GM23338 (cell line): Measurements from ENCODE around the gene C12orf42. TPM values are rescaled to one million over a fixed set of nuclear protein-coding genes. Genes with fewer than 3 reads are reported as not detected.

ENCODE experiments used
- ATAC-seq: fragments of 200-7000 bp; cut with Tn5 transposase; 3 replicates; pipeline ENCODE4 v1.9.1; 2020
- DNase-seq: peaks from one replicate; pipeline ENCODE4 v3.0.0-alpha.2; 2015; ENCODE audit warnings: low spot score
- H2AFZ ChIP-seq: fragments of 200-600 bp; sonication (generic); 2 replicates; pipeline ENCODE4 v1.8.0; 2016; ENCODE audit warnings: antibody characterized with exemption, mild to moderate bottlenecking, moderate library complexity
- H3F3A ChIP-seq: fragments of 200-600 bp; sonication (generic); replicated peaks from 2 replicates; pipeline ENCODE4 v1.8.0; 2017; ENCODE audit warnings: antibody characterized with exemption, mixed run types, low read depth
- H3K27ac ChIP-seq: fragments of 200-600 bp; sonication (generic); 2 replicates; pipeline ENCODE4 v1.6.1; 2016; ENCODE audit warnings: low read depth
- H3K27me3 ChIP-seq: fragments of 200-600 bp; sonication (generic); 2 replicates; pipeline ENCODE4 v1.8.0; 2016; ENCODE audit warnings: mild to moderate bottlenecking, mixed run types, moderate library complexity; ENCODE audit not compliant: insufficient read depth
- H3K36me3 ChIP-seq: fragments of 200-600 bp; sonication (generic); 2 replicates; pipeline ENCODE4 v1.8.0; 2016; ENCODE audit warnings: mild to moderate bottlenecking; ENCODE audit not compliant: insufficient read depth
- H3K4me1 ChIP-seq: fragments of 200-600 bp; sonication (generic); 2 replicates; pipeline ENCODE4 v1.8.0; 2016; ENCODE audit warnings: mild to moderate bottlenecking, moderate library complexity; ENCODE audit not compliant: insufficient read depth
- H3K4me2 ChIP-seq: fragments of 200-600 bp; sonication (generic); 2 replicates; pipeline ENCODE4 v1.7.1; 2017; ENCODE audit warnings: mixed run types
- H3K4me3 ChIP-seq: fragments of 200-600 bp; sonication (generic); 2 replicates; pipeline ENCODE4 v1.6.1; 2016; ENCODE audit warnings: mixed run types
- H3K79me2 ChIP-seq: fragments of 200-600 bp; sonication (generic); replicated peaks from 2 replicates; pipeline ENCODE4 v1.8.0; 2017; ENCODE audit warnings: mild to moderate bottlenecking; ENCODE audit not compliant: insufficient read depth
- H3K9me2 ChIP-seq: fragments of 200-600 bp; sonication (generic); 2 replicates; pipeline ENCODE4 v1.8.0; 2017; ENCODE audit not compliant: insufficient read depth
- H4K20me1 ChIP-seq: fragments of 200-600 bp; sonication (generic); replicated peaks from 2 replicates; pipeline ENCODE4 v1.8.0; 2017; ENCODE audit warnings: mild to moderate bottlenecking; ENCODE audit not compliant: insufficient read depth
- H3K27ac Mint-ChIP-seq: 2 replicates; pipeline ENCODE4 v1.8.0; 2020; ENCODE audit warnings: inconsistent platforms, mild to moderate bottlenecking, moderate library complexity, mixed read lengths
- H3K27me3 Mint-ChIP-seq: 3 replicates; pipeline ENCODE4 v1.8.0; 2022; ENCODE audit warnings: low read depth, mild to moderate bottlenecking, moderate library complexity, mixed read lengths, inconsistent platforms; ENCODE audit not compliant: insufficient read depth, poor library complexity
- H3K36me3 Mint-ChIP-seq: 3 replicates; pipeline ENCODE4 v1.8.0; 2021; ENCODE audit warnings: low read depth, mild to moderate bottlenecking, inconsistent platforms, moderate library complexity, mixed read lengths
- H3K4me1 Mint-ChIP-seq: 3 replicates; pipeline ENCODE4 v1.8.0; 2020; ENCODE audit warnings: mild to moderate bottlenecking, inconsistent platforms, mixed read lengths
- H3K4me3 Mint-ChIP-seq: 3 replicates; pipeline ENCODE4 v1.8.0; 2021; ENCODE audit warnings: moderate library complexity, mild to moderate bottlenecking, inconsistent platforms, mixed read lengths
- H3K9me3 Mint-ChIP-seq: 3 replicates; pipeline ENCODE4 v1.8.0; 2020; ENCODE audit warnings: moderate library complexity, mild to moderate bottlenecking, inconsistent platforms, mixed read lengths
- CREB1 ChIP-seq: fragments of 250-450 bp; sonication (Bioruptor Pico); IDR thresholded peaks from 2 replicates; pipeline ENCODE4 v1.5.0; 2020; ENCODE audit warnings: low read depth, mild to moderate bottlenecking, moderate library complexity
- CTCF ChIP-seq, 2 experiments: fragments of 200-600 bp in 1 of 2; sonication (generic) in 1 of 2; conservative IDR thresholded peaks; 2 replicates each; pipeline versions ENCODE4 v1.5.1 to v1.6.1; 2016 to 2017; ENCODE audit warnings: antibody characterized with exemption in 2 of 2, low read depth in 2 of 2, mild to moderate bottlenecking in 2 of 2, moderate library complexity in 1 of 2
- JUNB ChIP-seq: IDR thresholded peaks from one replicate; pipeline ENCODE4 v1.6.1; 2016; ENCODE audit warnings: antibody characterized with exemption; ENCODE audit not compliant: unreplicated experiment
- POLR2AphosphoS5 ChIP-seq: IDR thresholded peaks from 2 replicates; pipeline ENCODE4 v1.6.1; 2016; ENCODE audit warnings: antibody characterized with exemption, low read depth
- ZNF114 ChIP-seq: fragments of 250-450 bp; sonication (Bioruptor Pico); IDR thresholded peaks from 2 replicates; pipeline ENCODE4 v1.5.0; 2020; ENCODE audit warnings: mild to moderate bottlenecking, moderate library complexity
- ZNF331 ChIP-seq: fragments of 250-450 bp; sonication (Bioruptor Pico); IDR thresholded peaks from 2 replicates; pipeline ENCODE4 v1.5.0; 2020; ENCODE audit warnings: low read depth, mild to moderate bottlenecking, moderate library complexity
- long read RNA-seq: library from polyadenylated mRNA; unstranded; transcript quantifications from one replicate; pipeline ENCODE4 v2.0.0, GENCODE V29; 2020; ENCODE audit not compliant: unreplicated experiment
- polyA plus RNA-seq: library from polyadenylated mRNA; unstranded; fragments of >200 nt; fragmentation: Nextera tagmentation; extraction: Ambion mirVana; gene quantifications from 2 replicates; pipeline ENCODE4 v1.2.1, GENCODE V29; 2016
- total RNA-seq: library from RNA; depleted of rRNA; stranded (reverse); fragments of >200 nt; shearing (Covaris generic); gene quantifications from 2 replicates; pipeline ENCODE4 v1.2.3, GENCODE V29; 2014; rRNA removed
- TF ChIP-seq, protein P1 (sequence below): IDR thresholded peaks from one replicate; pipeline ENCODE4 v1.6.1; 2018; ENCODE audit warnings: antibody characterized with exemption; ENCODE audit not compliant: unreplicated experiment
- TF ChIP-seq, protein P2 (sequence below): IDR thresholded peaks from 2 replicates; pipeline ENCODE4 v1.6.1; 2016; ENCODE audit warnings: antibody characterized with exemption

The C12orf42 gene
- 1.1 TPM in 1 of 2 replicates, not detected in the other for total RNA-seq
- polyA plus RNA-seq = 0.21 and 0.45 TPM in 2 replicates
- long read RNA-seq = 0 reads

- H3K36me3 Mint-ChIP-seq = no peaks in the 10 kb centered on the region
- ATAC-seq = peak; percentile 87
Measured at GRCh38 chr12:103495469-103496456, at the start of gene C12orf42. Gene C12orf42 (minus strand): TSS chr12:103495968. CDS start chr12:103478426, 17,542 bp downstream.

DNA sequence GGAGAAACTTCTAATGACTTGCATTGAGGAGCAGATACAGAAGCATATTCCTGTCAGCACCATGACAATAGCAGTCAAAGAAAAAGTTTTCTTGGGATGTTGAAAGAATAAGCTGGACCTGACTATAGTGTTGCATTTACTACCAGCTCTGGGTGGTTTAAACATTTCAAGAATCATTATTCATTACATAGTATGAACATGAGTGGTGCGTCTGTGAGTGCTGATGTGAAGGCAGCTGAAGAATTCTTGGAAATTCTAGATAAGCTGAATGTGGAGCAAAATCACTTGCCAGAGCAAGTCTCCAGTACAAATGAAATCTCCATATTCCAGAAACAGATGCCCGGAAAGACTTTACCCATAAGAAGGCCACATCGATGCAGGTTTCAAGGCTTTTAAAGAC lies 46.3 kb upstream of the C12orf42 start:
- Mint-ChIP-seq H3K27me3 (no peaks in the 10 kb centered on the region), H3K27ac (no peak overlapping the region), H3K36me3 (no peaks in the 10 kb centered on the region; the same call in 2 of the 3 replicates), H3K4me3 (no peak overlapping the region), H3K9me3 (peaks cover 4% of the 10 kb centered on the region; the same call in 2 of the 3 replicates), H3K4me1 (no peaks in the 10 kb centered on the region)
- H3K4me2 ChIP-seq = no peak overlapping the region
- no peak overlapping the region for H3K4me3 ChIP-seq
- no peaks in the 10 kb centered on the region for H3K4me1 ChIP-seq
- H3K27ac ChIP-seq = no peak overlapping the region
- no peaks in the 10 kb centered on the region for H3K79me2 ChIP-seq
- ATAC-seq (no peak), DNase-seq (no peak)
- TF ChIP-seq POLR2AphosphoS5 (no peak), ZNF114 (CRISPR knock-in tag) (no peak), ZNF331 (CRISPR knock-in tag) (no peak), JUNB (no peak)
- TF ChIP-seq, protein P1, sequence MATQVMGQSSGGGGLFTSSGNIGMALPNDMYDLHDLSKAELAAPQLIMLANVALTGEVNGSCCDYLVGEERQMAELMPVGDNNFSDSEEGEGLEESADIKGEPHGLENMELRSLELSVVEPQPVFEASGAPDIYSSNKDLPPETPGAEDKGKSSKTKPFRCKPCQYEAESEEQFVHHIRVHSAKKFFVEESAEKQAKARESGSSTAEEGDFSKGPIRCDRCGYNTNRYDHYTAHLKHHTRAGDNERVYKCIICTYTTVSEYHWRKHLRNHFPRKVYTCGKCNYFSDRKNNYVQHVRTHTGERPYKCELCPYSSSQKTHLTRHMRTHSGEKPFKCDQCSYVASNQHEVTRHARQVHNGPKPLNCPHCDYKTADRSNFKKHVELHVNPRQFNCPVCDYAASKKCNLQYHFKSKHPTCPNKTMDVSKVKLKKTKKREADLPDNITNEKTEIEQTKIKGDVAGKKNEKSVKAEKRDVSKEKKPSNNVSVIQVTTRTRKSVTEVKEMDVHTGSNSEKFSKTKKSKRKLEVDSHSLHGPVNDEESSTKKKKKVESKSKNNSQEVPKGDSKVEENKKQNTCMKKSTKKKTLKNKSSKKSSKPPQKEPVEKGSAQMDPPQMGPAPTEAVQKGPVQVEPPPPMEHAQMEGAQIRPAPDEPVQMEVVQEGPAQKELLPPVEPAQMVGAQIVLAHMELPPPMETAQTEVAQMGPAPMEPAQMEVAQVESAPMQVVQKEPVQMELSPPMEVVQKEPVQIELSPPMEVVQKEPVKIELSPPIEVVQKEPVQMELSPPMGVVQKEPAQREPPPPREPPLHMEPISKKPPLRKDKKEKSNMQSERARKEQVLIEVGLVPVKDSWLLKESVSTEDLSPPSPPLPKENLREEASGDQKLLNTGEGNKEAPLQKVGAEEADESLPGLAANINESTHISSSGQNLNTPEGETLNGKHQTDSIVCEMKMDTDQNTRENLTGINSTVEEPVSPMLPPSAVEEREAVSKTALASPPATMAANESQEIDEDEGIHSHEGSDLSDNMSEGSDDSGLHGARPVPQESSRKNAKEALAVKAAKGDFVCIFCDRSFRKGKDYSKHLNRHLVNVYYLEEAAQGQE = no peak
- TF ChIP-seq, protein P2, sequence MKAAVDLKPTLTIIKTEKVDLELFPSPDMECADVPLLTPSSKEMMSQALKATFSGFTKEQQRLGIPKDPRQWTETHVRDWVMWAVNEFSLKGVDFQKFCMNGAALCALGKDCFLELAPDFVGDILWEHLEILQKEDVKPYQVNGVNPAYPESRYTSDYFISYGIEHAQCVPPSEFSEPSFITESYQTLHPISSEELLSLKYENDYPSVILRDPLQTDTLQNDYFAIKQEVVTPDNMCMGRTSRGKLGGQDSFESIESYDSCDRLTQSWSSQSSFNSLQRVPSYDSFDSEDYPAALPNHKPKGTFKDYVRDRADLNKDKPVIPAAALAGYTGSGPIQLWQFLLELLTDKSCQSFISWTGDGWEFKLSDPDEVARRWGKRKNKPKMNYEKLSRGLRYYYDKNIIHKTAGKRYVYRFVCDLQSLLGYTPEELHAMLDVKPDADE = no peak
- H3K27me3 ChIP-seq = no peaks in the 10 kb centered on the region
- no peaks in the 10 kb centered on the region for H4K20me1 ChIP-seq
- H3K9me2 ChIP-seq = no peaks in the 10 kb centered on the region
- H3F3A ChIP-seq = no peaks in the 10 kb centered on the region
- H2AFZ ChIP-seq = no peak overlapping the region
- H3K36me3 ChIP-seq = no peaks in the 10 kb centered on the region

More at GRCh38 chr12:103495469-103496456, at the start of gene C12orf42:
- no peak within 1 kb of the TSS for H3K27ac ChIP-seq
- H3K4me2 ChIP-seq = peak within 1 kb of the TSS; percentile 94
- peak; percentile 63 to 70 for TF ChIP-seq CTCF (conservative IDR thresholded peaks at IDR 0.05; ENCODE audit: low read depth in 2 of 2)
- no peak for TF ChIP-seq CREB1
- peak within 1 kb of the TSS; percentile 97 for H2AFZ ChIP-seq
- Mint-ChIP-seq H3K27me3 (peaks cover 6% of the 10 kb centered on the region), H3K4me1 (peaks cover 18% of the 10 kb centered on the region), H3K4me3 (peak within 1 kb of the TSS; percentile 85), H3K9me3 (no peaks in the 10 kb centered on the region), H3K27ac (no peak within 1 kb of the TSS)
- no peaks in the 10 kb centered on the region for H3K36me3 ChIP-seq
- H3K9me2 ChIP-seq = no peaks in the 10 kb centered on the region
- H3K4me3 ChIP-seq = peak within 1 kb of the TSS; percentile 77
- H3K27me3 ChIP-seq = peaks cover 20% of the 10 kb centered on the region; the same call in 1 of the 2 replicates
- H3F3A ChIP-seq = no peaks in the 10 kb centered on the region
- peak; percentile 84 for DNase-seq
- H3K79me2 ChIP-seq = no peaks in the 10 kb centered on the region
- H3K4me1 ChIP-seq = peaks cover 24% of the 10 kb centered on the region
- no peaks in the 10 kb centered on the region for H4K20me1 ChIP-seq
